ENCODE results near the gene ADD3. TPM values are rescaled to one million over a fixed set of nuclear protein-coding genes. Genes with fewer than 3 reads are reported as not detected.

The ADD3 gene
- total RNA-seq, 6 experiments from 2014 or later, result 11.7 to 71.3 (median 16.2) TPM

DNA sequence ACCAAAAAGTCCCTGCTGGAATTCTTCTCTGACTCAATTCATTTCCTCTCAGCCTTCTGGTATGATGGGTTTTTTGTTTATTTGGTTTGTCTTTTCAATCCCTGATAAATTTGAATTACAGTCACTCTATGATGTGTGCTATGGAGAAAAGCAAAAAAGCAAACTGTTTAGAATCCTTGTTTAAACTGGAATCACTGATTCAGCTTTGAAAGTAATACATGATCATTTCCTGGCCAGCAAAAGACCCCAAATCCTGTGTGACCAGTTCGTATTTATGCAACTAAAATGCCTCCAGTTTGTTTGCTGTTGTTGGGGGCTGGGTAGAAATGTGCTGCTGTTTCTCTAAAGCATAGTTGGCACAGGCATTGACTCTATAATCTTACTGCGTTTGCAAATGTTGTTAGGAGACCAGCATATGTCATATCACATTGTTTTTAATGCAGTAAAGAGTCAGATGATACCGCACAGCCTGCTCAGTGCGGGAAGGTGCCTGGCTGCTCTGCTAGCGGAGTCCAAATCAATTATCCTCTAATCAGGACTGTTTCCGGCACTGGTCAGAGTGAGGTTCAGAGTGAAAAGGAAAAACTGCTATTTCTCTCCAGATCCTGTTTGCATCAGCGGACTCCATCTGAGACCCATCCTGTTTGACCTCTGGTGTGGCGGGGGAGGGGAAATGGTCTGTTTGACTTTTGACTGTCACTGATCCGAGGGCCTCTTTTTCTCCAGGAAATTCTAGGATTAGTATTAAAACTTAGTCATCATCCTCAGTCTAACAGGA lies 40.6 kb upstream of the ADD3 start:
- no peak for TF ChIP-seq POLR2A (IDR thresholded peaks at IDR 0.05)
- TF ChIP-seq, protein P1, sequence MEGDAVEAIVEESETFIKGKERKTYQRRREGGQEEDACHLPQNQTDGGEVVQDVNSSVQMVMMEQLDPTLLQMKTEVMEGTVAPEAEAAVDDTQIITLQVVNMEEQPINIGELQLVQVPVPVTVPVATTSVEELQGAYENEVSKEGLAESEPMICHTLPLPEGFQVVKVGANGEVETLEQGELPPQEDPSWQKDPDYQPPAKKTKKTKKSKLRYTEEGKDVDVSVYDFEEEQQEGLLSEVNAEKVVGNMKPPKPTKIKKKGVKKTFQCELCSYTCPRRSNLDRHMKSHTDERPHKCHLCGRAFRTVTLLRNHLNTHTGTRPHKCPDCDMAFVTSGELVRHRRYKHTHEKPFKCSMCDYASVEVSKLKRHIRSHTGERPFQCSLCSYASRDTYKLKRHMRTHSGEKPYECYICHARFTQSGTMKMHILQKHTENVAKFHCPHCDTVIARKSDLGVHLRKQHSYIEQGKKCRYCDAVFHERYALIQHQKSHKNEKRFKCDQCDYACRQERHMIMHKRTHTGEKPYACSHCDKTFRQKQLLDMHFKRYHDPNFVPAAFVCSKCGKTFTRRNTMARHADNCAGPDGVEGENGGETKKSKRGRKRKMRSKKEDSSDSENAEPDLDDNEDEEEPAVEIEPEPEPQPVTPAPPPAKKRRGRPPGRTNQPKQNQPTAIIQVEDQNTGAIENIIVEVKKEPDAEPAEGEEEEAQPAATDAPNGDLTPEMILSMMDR (IDR thresholded peaks at IDR 0.05), result no peak
- DNase-seq, result peak in 2 of 3 donors; percentile 55 to 63
- peak; percentile 61 to 78 (median 70) for ATAC-seq
- Histone ChIP-seq H3K4me1 (peaks cover 0 to 27% (median 4%) of the 10 kb centered on the region in 4 donors), H3K27me3 (peaks cover 0 to 2% of the 10 kb centered on the region in 2 donors), H3K36me3 (no peaks in the 10 kb centered on the region), H3K27ac (peak overlapping the region in 2 of 3 donors; percentile 0 to 1), H3K4me3 (no peak overlapping the region), H3K9me3 (no peaks in the 10 kb centered on the region)
- intact Hi-C loops (cut with DNase I), result no loop called here
- 43% methylated on average over 9 of the region's 9 CpGs for WGBS (ENCODE audit: insufficient coverage, low coverage, low lambda C conversion rate, missing lambda C conversion rate)

DNA sequence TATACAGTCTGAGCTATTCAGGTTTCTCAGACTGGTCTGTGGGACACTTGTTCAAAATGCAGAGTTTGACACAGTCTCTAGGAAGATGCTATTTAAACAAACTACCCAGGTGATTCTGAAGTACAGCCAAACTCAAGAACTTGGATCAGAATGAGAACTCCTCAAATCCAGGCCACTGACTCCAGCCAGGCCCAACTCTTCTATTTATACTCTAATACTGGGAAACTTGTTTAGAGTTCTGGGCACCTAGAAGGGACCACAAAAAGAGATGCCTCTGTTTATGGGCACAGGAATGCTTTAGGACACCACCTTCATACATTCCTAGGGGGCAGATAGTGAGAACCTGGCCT lies 40.1 kb upstream of the ADD3 start:
- intact Hi-C loops (cut with DNase I), result no loop called here
- Histone ChIP-seq H3K4me1 (peaks cover 0 to 32% (median 4%) of the 10 kb centered on the region in 4 donors), H3K27ac (peak overlapping the region; percentile 11 to 35 (median 21)), H3K9me3 (no peaks in the 10 kb centered on the region), H3K4me3 (no peak overlapping the region), H3K27me3 (peaks cover 0 to 2% of the 10 kb centered on the region in 2 donors), H3K36me3 (no peaks in the 10 kb centered on the region)
- TF ChIP-seq POLR2A (IDR thresholded peaks at IDR 0.05), result no peak
- TF ChIP-seq, protein P1 (IDR thresholded peaks at IDR 0.05), result no peak
- DNase-seq, result no peak
- no peak for ATAC-seq

DNA sequence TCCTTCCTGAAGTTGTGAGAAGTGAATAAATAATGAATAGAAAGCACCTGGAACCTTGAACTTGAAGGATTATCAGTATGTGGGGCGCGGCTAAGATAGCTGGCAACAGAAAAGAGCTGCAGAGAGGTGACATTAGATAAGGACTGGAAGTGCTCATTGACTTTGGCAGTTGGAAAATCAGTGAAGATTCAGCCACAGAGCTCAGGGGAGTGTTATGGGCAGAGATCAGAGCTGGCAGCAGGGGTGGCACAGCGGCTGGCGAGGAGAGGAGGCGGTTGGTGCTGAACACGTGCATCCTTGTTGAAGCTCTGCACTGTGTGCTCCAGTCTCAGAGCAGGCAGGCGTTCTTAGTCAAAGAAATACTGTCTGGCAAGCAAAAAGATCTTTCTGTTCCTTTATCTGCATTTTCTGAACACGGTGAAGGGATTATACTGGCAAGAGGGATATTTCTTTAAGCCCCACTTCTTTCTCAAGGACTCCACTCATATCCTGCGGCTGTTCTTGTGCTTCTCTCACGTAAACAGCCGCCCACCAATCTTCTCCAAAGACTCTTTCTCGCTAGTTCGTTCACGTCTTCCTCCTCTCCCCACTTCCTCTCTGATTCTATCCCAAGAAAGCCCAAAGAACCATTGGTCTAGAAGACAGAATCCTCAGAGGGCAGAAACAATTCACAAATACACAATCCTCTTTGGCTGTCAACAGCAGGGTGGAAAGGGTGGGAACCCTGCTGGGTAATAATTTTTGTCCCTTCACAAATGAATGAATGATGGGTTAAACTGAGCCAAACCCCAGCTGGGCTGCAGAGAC lies 38.6 kb upstream of the ADD3 start:
- Histone ChIP-seq H3K4me3 (no peak overlapping the region), H3K9me3 (no peaks in the 10 kb centered on the region), H3K36me3 (no peaks in the 10 kb centered on the region), H3K27ac (no peak overlapping the region), H3K27me3 (peaks cover 0 to 2% of the 10 kb centered on the region in 2 donors), H3K4me1 (peaks cover 0 to 38% (median 4%) of the 10 kb centered on the region in 4 donors)
- DNase-seq (peak in 1 of 3 donors; percentile 54), ATAC-seq (no peak)
- 80% methylated on average over 12 of the region's 14 CpGs for WGBS (ENCODE audit: insufficient coverage, low coverage, low lambda C conversion rate, missing lambda C conversion rate)
- intact Hi-C loops (cut with DNase I), result no loop called here
- TF ChIP-seq, protein P1 (IDR thresholded peaks at IDR 0.05), result no peak

DNA sequence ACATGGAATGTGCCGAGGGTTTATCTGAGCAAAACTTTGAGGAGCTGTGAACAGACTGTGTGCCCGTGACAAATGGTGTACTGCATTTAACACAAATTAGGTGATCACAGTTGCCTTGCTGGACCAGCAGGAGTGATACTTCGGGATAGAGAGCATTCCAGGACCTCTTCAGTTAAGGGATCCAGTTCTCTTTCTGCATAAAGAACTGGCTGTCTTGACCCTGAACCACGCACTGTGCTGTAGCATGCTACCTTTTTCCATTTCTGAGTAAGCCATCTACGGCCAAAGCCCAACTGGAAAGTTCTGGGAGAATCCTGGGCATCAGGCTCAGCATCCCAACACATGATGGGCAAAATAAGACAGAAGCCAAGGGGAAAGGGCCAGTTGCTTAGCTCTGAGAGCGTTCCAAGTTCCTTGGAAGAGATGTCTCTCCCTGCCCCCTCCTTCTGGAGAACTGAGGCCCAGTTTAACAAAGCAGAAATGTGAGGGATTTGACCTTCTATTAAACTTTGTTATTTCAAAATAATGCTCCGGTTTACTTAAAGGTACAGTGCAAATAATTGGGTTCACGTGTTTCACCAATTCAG lies 37.9 kb upstream of the ADD3 start:
- Histone ChIP-seq H3K27ac (no peak overlapping the region), H3K36me3 (no peaks in the 10 kb centered on the region), H3K9me3 (no peaks in the 10 kb centered on the region), H3K4me3 (no peak overlapping the region), H3K27me3 (peaks cover 0 to 2% of the 10 kb centered on the region in 2 donors), H3K4me1 (peaks cover 0 to 44% (median 4%) of the 10 kb centered on the region in 4 donors)
- no peak for DNase-seq
- 73% methylated on average over 6 of the region's 8 CpGs for WGBS (ENCODE audit: insufficient coverage, low coverage, low lambda C conversion rate, missing lambda C conversion rate)
- ATAC-seq, result no peak
- intact Hi-C loops (cut with DNase I), result no loop called here
- TF ChIP-seq, protein P1 (IDR thresholded peaks at IDR 0.05), result no peak
- no peak for TF ChIP-seq POLR2A (IDR thresholded peaks at IDR 0.05)

Data from right lobe of liver (tissue), 6 donors.